IMR-90 (cell line): Measurements from ENCODE around the gene EGFR. TPM values are rescaled to one million over a fixed set of nuclear protein-coding genes. Genes with fewer than 3 reads are reported as not detected.

Source experiments
- ATAC-seq: fragments of 200-7000 bp; cut with Tn5 transposase; 2 replicates; pipeline ENCODE4 v1.9.1; 2020; ENCODE audit warnings: low read depth, mild to moderate bottlenecking, moderate library complexity
- BruUV-seq: library from RNA; stranded (reverse); fragments of 400-500 nt; replicated peaks from 2 replicates; lab custom pipeline; 2021; lab: Mats Ljungman, UMichigan
- CTCF ChIA-PET: fragments of 300-600 bp; formaldehyde crosslinking; extraction: SDS; loops from one replicate; lab custom pipeline; 2021; ENCODE audit warnings: antibody characterized with exemption; lab: Yijun Ruan, JAX
- POLR2A ChIA-PET: fragments of 300-600 bp; sonication (Branson Sonifier 250); formaldehyde crosslinking; loops from one replicate; lab custom pipeline; 2022; ENCODE audit warnings: antibody characterized with exemption; ENCODE audit not compliant: unreplicated experiment; lab: Charles Lee
- DNase-seq: peaks from one replicate; pipeline ENCODE4 v3.0.0; 2013
- H2AFZ ChIP-seq: replicated peaks from 2 replicates; pipeline ENCODE3; 2013; ENCODE audit warnings: low read length, mild to moderate bottlenecking; ENCODE audit not compliant: poor library complexity
- H2AK5ac ChIP-seq: 2 replicates; pipeline ENCODE4 v1.6.1; 2013; ENCODE audit warnings: low read depth, low read length, inconsistent platforms
- H2AK9ac ChIP-seq: replicated peaks from 2 replicates; pipeline ENCODE3; 2013; ENCODE audit warnings: mild to moderate bottlenecking, low read depth, low read length, moderate library complexity; ENCODE audit not compliant: poor library complexity
- H2BK120ac ChIP-seq: 2 replicates; pipeline ENCODE4 v1.6.1; 2013; ENCODE audit warnings: low read depth, low read length, inconsistent platforms
- H2BK15ac ChIP-seq: 3 replicates; pipeline ENCODE4 v1.6.1; 2013; ENCODE audit warnings: low read depth, low read length, inconsistent platforms
- H2BK20ac ChIP-seq: 2 replicates; pipeline ENCODE4 v1.6.1; 2013; ENCODE audit warnings: low read depth, mild to moderate bottlenecking, inconsistent platforms, low read length, moderate library complexity
- H2BK5ac ChIP-seq: 2 replicates; pipeline ENCODE4 v1.6.1; 2013; ENCODE audit warnings: mild to moderate bottlenecking, low read depth, low read length, inconsistent platforms; ENCODE audit not compliant: poor library complexity, severe bottlenecking
- H3K14ac ChIP-seq: replicated peaks from 2 replicates; pipeline ENCODE4 v1.6.1; 2013; ENCODE audit warnings: low read depth, low read length, inconsistent platforms
- H3K18ac ChIP-seq: 2 replicates; pipeline ENCODE4 v1.6.1; 2013; ENCODE audit warnings: low read depth, low read length, control low read depth
- H3K23ac ChIP-seq: 2 replicates; pipeline ENCODE4 v1.6.1; 2013; ENCODE audit warnings: low read depth, low read length, inconsistent platforms
- H3K27ac ChIP-seq: 2 replicates; pipeline ENCODE4 v1.5.1; 2013; ENCODE audit warnings: mild to moderate bottlenecking, control low read depth, low read length; ENCODE audit not compliant: insufficient read depth
- H3K27me3 ChIP-seq: 2 replicates; pipeline ENCODE4 v1.6.1; 2013; ENCODE audit warnings: low read length; ENCODE audit not compliant: control insufficient read depth, insufficient read depth
- H3K36me3 ChIP-seq: 2 replicates; pipeline ENCODE4 v1.6.1; 2013; ENCODE audit warnings: low read length, mixed read lengths; ENCODE audit not compliant: control insufficient read depth, insufficient read depth
- H3K4ac ChIP-seq: 2 replicates; pipeline ENCODE4 v1.6.1; 2013; ENCODE audit warnings: low read depth, low read length, inconsistent platforms
- H3K4me1 ChIP-seq: 2 replicates; pipeline ENCODE4 v1.6.1; 2013; ENCODE audit warnings: low read length, mixed read lengths; ENCODE audit not compliant: control insufficient read depth, insufficient read depth
- H3K4me2 ChIP-seq: 2 replicates; pipeline ENCODE4 v1.6.1; 2013; ENCODE audit warnings: low read depth, mild to moderate bottlenecking, control low read depth, low read length, moderate library complexity
- H3K4me3 ChIP-seq: 2 replicates; pipeline ENCODE4 v1.5.1; 2013; ENCODE audit warnings: low read depth, mild to moderate bottlenecking, control low read depth, low read length, moderate library complexity; ENCODE audit not compliant: insufficient read depth
- H3K56ac ChIP-seq: 2 replicates; pipeline ENCODE4 v1.6.1; 2013; ENCODE audit warnings: low read length, inconsistent platforms; ENCODE audit not compliant: insufficient read depth; ENCODE audit errors: extremely low read depth
- H3K79me1 ChIP-seq, 2 experiments: 2 replicates each; pipeline ENCODE4 v1.6.1; 2013; ENCODE audit warnings: low read length in 2 of 2, inconsistent platforms in 1 of 2, low read depth in 1 of 2
- H3K9ac ChIP-seq: 2 replicates; pipeline ENCODE4 v1.6.1; 2013; ENCODE audit warnings: low read depth, low read length, control low read depth
- H3K9me1 ChIP-seq: 2 replicates; pipeline ENCODE4 v1.6.1; 2013; ENCODE audit warnings: low read length, inconsistent platforms; ENCODE audit not compliant: insufficient read depth
- H3K9me3 ChIP-seq: 2 replicates; pipeline ENCODE4 v1.6.1; 2013; ENCODE audit warnings: low read length; ENCODE audit not compliant: control insufficient read depth, insufficient read depth
- H4K20me1 ChIP-seq: 2 replicates; pipeline ENCODE4 v1.6.1; 2013; ENCODE audit warnings: low read length, inconsistent platforms; ENCODE audit not compliant: insufficient read depth
- H4K5ac ChIP-seq: 2 replicates; pipeline ENCODE4 v1.6.1; 2013; ENCODE audit warnings: mild to moderate bottlenecking, low read depth, low read length, control low read depth
- H4K8ac ChIP-seq, 2 experiments: 2 replicates each; pipeline ENCODE4 v1.6.1; 2013; ENCODE audit warnings: low read depth in 2 of 2, low read length in 2 of 2, control low read depth in 1 of 2, inconsistent platforms in 1 of 2
- H4K91ac ChIP-seq: 2 replicates; pipeline ENCODE4 v1.6.1; 2013; ENCODE audit warnings: low read depth, low read length, inconsistent platforms; ENCODE audit not compliant: insufficient read depth
- CEBPB ChIP-seq: IDR thresholded peaks from 2 replicates; pipeline ENCODE4 v1.6.1; 2012; ENCODE audit warnings: low read depth, low read length, improper control_type of control experiment
- RAD21 ChIP-seq: IDR thresholded peaks from 2 replicates; pipeline ENCODE4 v1.6.1; 2012; ENCODE audit warnings: low read length, improper control_type of control experiment
- USF2 ChIP-seq: fragments of 150-350 bp; IDR thresholded peaks from 2 replicates; pipeline ENCODE4 v1.6.1; 2017; ENCODE audit warnings: mild to moderate bottlenecking, antibody characterized with exemption, low read length, low read depth
- WGBS, 2 experiments: methylation state at CpG; one replicate each; pipeline versions ENCODE4 v1.1.5 to v1.1.7; 2013; ENCODE audit warnings: missing lambda C conversion rate in 2 of 2; ENCODE audit not compliant: insufficient read length in 1 of 2; ENCODE audit errors: extremely low coverage in 2 of 2; 5-methylcytosine and 5-hydroxymethylcytosine counted together
- dilution Hi-C: fragments of 300-500 bp; cut with HindIII; formaldehyde crosslinking; loops from one replicate; pipeline ENCODE4 v1.14.3; 2018; ENCODE audit warnings: low sequenced_read_pairs; ENCODE audit not compliant: unreplicated experiment
- in situ Hi-C: fragments of 300-500 bp; cut with MboI; formaldehyde crosslinking; loops from 3 replicates; pipeline ENCODE4 v1.14.3; 2019; ENCODE audit warnings: low sequenced_read_pairs, inconsistent platforms, mixed read lengths
- intact Hi-C: fragments of 100-400 bp; cut with micrococcal nuclease; formaldehyde crosslinking; loops from 2 replicates; pipeline ENCODE4 v1.10.0; 2022
- polyA plus RNA-seq, 3 experiments: library from polyadenylated mRNA; depleted of rRNA; stranded (reverse); fragments of >200 nt; gene quantifications; 2 replicates each; pipeline ENCODE4 v1.2.3, GENCODE V29; 2012; ENCODE audit warnings: low replicate concordance in 1 of 3
- total RNA-seq: library from RNA; depleted of rRNA; stranded (reverse); fragments of >200 nt; gene quantifications from 2 replicates; pipeline ENCODE4 v1.2.3, GENCODE V29; 2012

Gene EGFR
- total and polyA plus RNA-seq, 2 of the 4 experiments (the other 2 are of a cell fraction), result 36.9 to 60.4 TPM

- TF ChIP-seq RAD21, result no peak
Observed at GRCh38 chr7:55110282-55110992, 91.6 kb downstream of the EGFR start (continued).

GRCh38 chr7:55110993-55111361 lies 92.2 kb downstream of the EGFR start:
- no peak overlapping the region for H3K4me3 ChIP-seq
- peak overlapping the region; percentile 37; the same call in 1 of the 2 replicates for H4K91ac ChIP-seq
- H2BK5ac ChIP-seq, result peak overlapping the region; percentile 42
- H2AK5ac ChIP-seq, result 0 out of 2 replicates have a peak overlapping the region, but pooled peaks have one; percentile 31
- peak overlapping the region; percentile 49 for H3K23ac ChIP-seq
- H3K27ac ChIP-seq, result peak overlapping the region; percentile 6; the same call in 1 of the 2 replicates
- peaks cover 39% of the 10 kb centered on the region for H3K9me1 ChIP-seq
- no peak overlapping the region for H2AK9ac ChIP-seq
- dilution Hi-C loops, result no loop called here
- WGBS, 2 experiments, result 80% methylated on average over 1 of the region's 9 CpGs; no CpG with 5 or more reads in 1 of the 2 experiments
- POLR2A ChIA-PET, result interaction anchor here (0.7 kb wide), 2 partner anchors 20 to 237 kb away, joined by 3 to 4 read pairs; no protein-coding TSS in a partner anchor
- CTCF ChIA-PET, result no interaction called here
- H3K14ac ChIP-seq, result no peak overlapping the region
- H3K18ac ChIP-seq, result no peak overlapping the region
- intact Hi-C loops, result no loop called here
- peaks cover 47 to 83% of the 10 kb centered on the region in 2 experiments for H3K79me1 ChIP-seq
- peak overlapping the region; percentile 2 to 16; a peak in 2 of 4 replicates for H4K8ac ChIP-seq
- ATAC-seq (peak; percentile 64), DNase-seq (peak; percentile 80)
- H4K5ac ChIP-seq, result no peak overlapping the region
- H3K36me3 ChIP-seq, result no peaks in the 10 kb centered on the region
- TF ChIP-seq CEBPB (peak; percentile 49; the same call in 1 of the 2 replicates), USF2 (no peak)
- no peak overlapping the region for H2BK15ac ChIP-seq
- H3K4ac ChIP-seq, result peak overlapping the region; percentile 63; the same call in 1 of the 2 replicates
- H2BK20ac ChIP-seq, result 0 out of 2 replicates have a peak overlapping the region, but pooled peaks have one; percentile 16
- no peak overlapping the region for H2AFZ ChIP-seq
- no peak overlapping the region; the same call in 1 of the 2 replicates for H3K56ac ChIP-seq
- H3K27me3 ChIP-seq, result no peaks in the 10 kb centered on the region
- H4K20me1 ChIP-seq, result peaks cover 40% of the 10 kb centered on the region
- H3K4me2 ChIP-seq, result peak overlapping the region; percentile 26
- no peak overlapping the region for H3K9ac ChIP-seq
- peak overlapping the region; percentile 30; the same call in 1 of the 2 replicates for H2BK120ac ChIP-seq
- H3K9me3 ChIP-seq, result no peaks in the 10 kb centered on the region
- BruUV-seq, result no TSS peak
- in situ Hi-C loops, result no loop called here
- H3K4me1 ChIP-seq, result peaks cover 36% of the 10 kb centered on the region
